ENCODE measurements around the gene PDE7B.

The PDE7B gene

GRCh38 chr6:135839121-135839520, 12.4 kb upstream of the PDE7B start:
- TF ChIP-seq, protein P1, sequence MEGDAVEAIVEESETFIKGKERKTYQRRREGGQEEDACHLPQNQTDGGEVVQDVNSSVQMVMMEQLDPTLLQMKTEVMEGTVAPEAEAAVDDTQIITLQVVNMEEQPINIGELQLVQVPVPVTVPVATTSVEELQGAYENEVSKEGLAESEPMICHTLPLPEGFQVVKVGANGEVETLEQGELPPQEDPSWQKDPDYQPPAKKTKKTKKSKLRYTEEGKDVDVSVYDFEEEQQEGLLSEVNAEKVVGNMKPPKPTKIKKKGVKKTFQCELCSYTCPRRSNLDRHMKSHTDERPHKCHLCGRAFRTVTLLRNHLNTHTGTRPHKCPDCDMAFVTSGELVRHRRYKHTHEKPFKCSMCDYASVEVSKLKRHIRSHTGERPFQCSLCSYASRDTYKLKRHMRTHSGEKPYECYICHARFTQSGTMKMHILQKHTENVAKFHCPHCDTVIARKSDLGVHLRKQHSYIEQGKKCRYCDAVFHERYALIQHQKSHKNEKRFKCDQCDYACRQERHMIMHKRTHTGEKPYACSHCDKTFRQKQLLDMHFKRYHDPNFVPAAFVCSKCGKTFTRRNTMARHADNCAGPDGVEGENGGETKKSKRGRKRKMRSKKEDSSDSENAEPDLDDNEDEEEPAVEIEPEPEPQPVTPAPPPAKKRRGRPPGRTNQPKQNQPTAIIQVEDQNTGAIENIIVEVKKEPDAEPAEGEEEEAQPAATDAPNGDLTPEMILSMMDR (IDR thresholded peaks at IDR 0.05; ENCODE audit: control insufficient read depth, insufficient read depth, low read depth, low read length, missing control alignments), result no peak
- no peak overlapping the region for H3K4me3 ChIP-seq (ENCODE audit: control insufficient read depth, low read depth, low read length)
- no peak for DNase-seq (ENCODE audit: low read depth)

DNA sequence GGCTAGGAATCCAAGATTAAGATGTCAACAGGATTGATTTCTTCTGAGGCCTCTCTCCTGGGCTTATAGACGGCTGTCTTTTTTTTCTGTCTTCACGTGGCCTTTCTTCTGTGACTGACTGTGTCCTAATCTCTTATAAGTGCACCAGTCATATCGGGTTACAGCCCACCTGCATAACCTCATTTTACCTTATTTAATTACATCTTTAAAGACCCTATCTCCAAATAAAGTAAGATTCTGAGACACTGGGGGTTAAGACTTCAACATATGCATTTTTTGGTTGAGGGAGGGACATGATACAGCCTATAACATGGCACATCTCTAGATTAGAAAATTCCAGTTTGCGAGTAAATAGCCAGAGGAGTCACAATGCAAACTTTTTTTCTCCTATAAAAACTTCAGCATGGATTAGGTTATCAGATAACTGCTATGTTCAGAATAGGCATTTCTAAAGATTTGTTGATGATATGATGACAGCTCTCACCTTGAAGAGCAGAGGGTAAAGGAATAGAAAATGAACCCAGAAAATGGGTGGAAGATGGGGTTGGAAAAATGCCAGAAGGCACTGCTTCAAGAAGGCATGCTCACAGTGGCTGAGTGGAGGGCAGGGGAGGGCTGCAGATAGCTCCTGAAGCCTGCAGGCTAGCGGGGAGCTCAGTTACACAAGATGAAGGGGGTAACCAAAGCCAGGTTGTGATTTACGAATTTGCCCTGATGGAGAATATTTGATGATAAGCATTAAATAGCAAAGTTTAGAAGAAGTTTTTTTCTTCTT, 8.7 kb upstream of the PDE7B start:
- H3K4me3 ChIP-seq (ENCODE audit: control insufficient read depth, low read depth, low read length), result no peak overlapping the region
- DNase-seq (ENCODE audit: low read depth), result no peak
- TF ChIP-seq, protein P1 (IDR thresholded peaks at IDR 0.05; ENCODE audit: control insufficient read depth, insufficient read depth, low read depth, low read length, missing control alignments), result no peak

GRCh38 chr6:135850882-135851281, 619 bp upstream of the PDE7B start:
- no peak for DNase-seq (ENCODE audit: low read depth)
- TF ChIP-seq, protein P1 (IDR thresholded peaks at IDR 0.05; ENCODE audit: control insufficient read depth, insufficient read depth, low read depth, low read length, missing control alignments), result no peak
- no peak overlapping the region for H3K4me3 ChIP-seq (ENCODE audit: control insufficient read depth, low read depth, low read length)

GRCh38 chr6:135852746-135853145, 1.2 kb downstream of the PDE7B start:
- H3K4me3 ChIP-seq (ENCODE audit: control insufficient read depth, low read depth, low read length), result peak overlapping the region; percentile 19; the same call in 1 of the 2 replicates
- no peak for DNase-seq (ENCODE audit: low read depth)
- TF ChIP-seq, protein P1 (IDR thresholded peaks at IDR 0.05; ENCODE audit: control insufficient read depth, insufficient read depth, low read depth, low read length, missing control alignments), result no peak

DNA sequence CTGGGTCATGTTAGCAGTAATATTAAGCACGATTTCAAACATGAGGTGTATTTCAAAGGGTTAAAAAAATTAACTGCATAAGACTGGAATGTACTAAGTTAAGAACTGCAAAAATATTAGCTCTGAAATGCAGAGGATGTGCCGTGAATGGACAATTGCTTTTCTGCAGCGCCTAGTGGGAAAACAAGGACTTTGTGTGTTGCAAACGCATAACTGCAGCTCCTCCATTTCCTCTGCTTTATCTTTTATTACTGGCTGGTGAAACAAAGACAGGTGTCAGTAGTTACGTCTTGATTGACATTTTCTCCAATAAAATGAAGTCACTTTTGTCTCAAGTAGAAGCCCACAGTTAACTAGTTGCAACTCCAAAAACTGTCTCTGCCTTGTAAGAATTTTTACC, 1.7 kb downstream of the PDE7B start:
- TF ChIP-seq, protein P1 (IDR thresholded peaks at IDR 0.05; ENCODE audit: control insufficient read depth, insufficient read depth, low read depth, low read length, missing control alignments), result peak; percentile 22
- peak overlapping the region; percentile 19; the same call in 1 of the 2 replicates for H3K4me3 ChIP-seq (ENCODE audit: control insufficient read depth, low read depth, low read length)
- no peak for DNase-seq (ENCODE audit: low read depth)

GRCh38 chr6:135853986-135854385, 2.5 kb downstream of the PDE7B start:
- TF ChIP-seq, protein P1 (IDR thresholded peaks at IDR 0.05; ENCODE audit: control insufficient read depth, insufficient read depth, low read depth, low read length, missing control alignments), result no peak
- no peak overlapping the region for H3K4me3 ChIP-seq (ENCODE audit: control insufficient read depth, low read depth, low read length)
- DNase-seq (ENCODE audit: low read depth), result no peak

All from AG09309 (cell line).